BJ (cell line): ENCODE data around the gene ITPKB. TPM values are rescaled to one million over a fixed set of nuclear protein-coding genes. Genes with fewer than 3 reads are reported as not detected.

Source experiments
- CTCF ChIA-PET: fragments of 350-600 bp; formaldehyde crosslinking; extraction: SDS; loops from one replicate; lab custom pipeline; 2021; ENCODE audit warnings: antibody characterized with exemption, inconsistent platforms; lab: Yijun Ruan, JAX
- POLR2A ChIA-PET: fragments of 300-600 bp; sonication (Branson Sonifier 250); formaldehyde crosslinking; extraction: SDS; loops from one replicate; lab custom pipeline; 2021; ENCODE audit warnings: antibody characterized with exemption; lab: Charles Lee
- DNase-seq: peaks from one replicate; pipeline ENCODE4 v3.0.0-alpha.2; 2011; ENCODE audit warnings: low read depth
- H3K27me3 ChIP-seq: 2 replicates; pipeline ENCODE4 v1.6.0; 2011; ENCODE audit warnings: low read length; ENCODE audit not compliant: control insufficient read depth, insufficient read depth
- H3K36me3 ChIP-seq: 2 replicates; pipeline ENCODE4 v1.5.1; 2011; ENCODE audit warnings: low read length; ENCODE audit not compliant: control insufficient read depth, insufficient read depth
- H3K4me3 ChIP-seq: 2 replicates; pipeline ENCODE4 v1.5.1; 2011; ENCODE audit warnings: low read depth, mild to moderate bottlenecking, control low read depth, low read length
- CTCF ChIP-seq: IDR thresholded peaks from 2 replicates; pipeline ENCODE4 v1.5.1; 2011; ENCODE audit warnings: low read depth, mild to moderate bottlenecking, control low read depth, inconsistent platforms, low read length, moderate library complexity; ENCODE audit not compliant: insufficient read depth
- polyA plus RNA-seq: library from polyadenylated mRNA; depleted of rRNA; stranded (reverse); fragments of >200 nt; gene quantifications from 2 replicates; pipeline ENCODE4 v1.2.3, GENCODE V29; 2011

ITPKB gene
- polyA plus RNA-seq, 1 experiment, result 1.4 TPM

DNA sequence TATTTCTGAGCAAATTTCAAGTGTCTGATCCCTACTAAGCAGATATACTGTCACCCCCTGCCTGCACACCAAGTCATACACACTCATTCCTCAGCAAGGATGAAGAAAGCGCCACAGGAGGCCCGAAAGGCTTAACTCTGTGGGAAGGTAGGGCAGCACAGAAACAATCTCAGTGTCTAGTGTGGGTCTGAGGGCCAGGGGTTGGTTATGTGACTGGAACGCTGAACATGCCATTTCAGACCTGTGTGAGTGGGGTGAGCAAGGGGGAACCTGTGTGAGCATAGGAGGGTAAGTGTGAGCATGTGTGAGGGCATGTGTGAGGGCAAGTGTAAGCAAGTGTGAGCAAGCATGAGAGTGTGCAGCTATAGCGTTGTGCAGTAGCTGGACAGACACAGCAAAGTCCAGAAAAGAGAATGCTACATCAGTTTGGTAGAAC is 6.2 kb downstream of the ITPKB start:
- no peak for DNase-seq
- ChIA-PET CTCF (interaction anchor here (0.7 kb wide), 1 partner anchor 9 kb away, joined by 3 read pairs; no protein-coding TSS in a partner anchor), POLR2A (interaction anchor here (0.6 kb wide), 1 partner anchor 688 kb away, joined by 4 read pairs; no protein-coding TSS in a partner anchor)
- Histone ChIP-seq H3K27me3 (no peaks in the 10 kb centered on the region), H3K4me3 (no peak overlapping the region), H3K36me3 (peaks cover 7% of the 10 kb centered on the region)
- TF ChIP-seq CTCF, result no peak

DNA sequence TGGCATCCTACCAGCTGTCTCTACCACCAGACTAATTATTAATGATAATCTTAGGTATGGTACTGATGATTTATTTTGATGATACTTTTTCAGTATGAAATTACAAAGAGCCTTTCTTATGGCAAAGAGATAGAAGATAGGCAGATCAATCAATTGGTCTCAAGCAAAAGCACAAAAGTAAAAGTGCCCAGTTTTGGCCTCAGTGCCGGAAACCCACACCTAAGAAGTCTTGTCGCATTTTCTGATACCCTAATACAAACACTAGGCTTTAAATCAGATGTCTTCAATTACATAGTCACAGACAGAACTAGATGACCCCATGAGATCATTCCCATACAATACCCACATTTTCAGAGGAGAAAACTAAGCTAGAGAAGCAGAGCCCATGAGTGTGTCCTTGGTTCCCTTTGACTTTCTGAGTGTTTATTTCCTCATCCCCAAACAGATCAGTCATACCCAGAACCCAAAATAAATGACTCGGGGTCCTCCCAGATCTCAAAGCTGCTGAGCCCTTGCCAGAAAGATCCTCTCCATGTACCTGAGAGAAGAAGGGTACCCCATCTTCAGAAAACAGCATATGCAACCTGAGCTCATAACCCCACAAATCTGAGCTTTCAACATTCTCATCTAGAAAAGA is 7.7 kb downstream of the ITPKB start:
- no peak for TF ChIP-seq CTCF
- Histone ChIP-seq H3K27me3 (no peaks in the 10 kb centered on the region), H3K4me3 (no peak overlapping the region), H3K36me3 (peaks cover 7% of the 10 kb centered on the region)
- POLR2A ChIA-PET, result interaction anchor here (0.5 kb wide), 1 partner anchor 65 kb away, joined by 3 read pairs; no protein-coding TSS in a partner anchor
- CTCF ChIA-PET, result interaction anchor here (0.7 to 1.1 kb wide), 2 partner anchors 19 to 27 kb away, joined by 3 read pairs; no protein-coding TSS in a partner anchor
- DNase-seq, result no peak

DNA sequence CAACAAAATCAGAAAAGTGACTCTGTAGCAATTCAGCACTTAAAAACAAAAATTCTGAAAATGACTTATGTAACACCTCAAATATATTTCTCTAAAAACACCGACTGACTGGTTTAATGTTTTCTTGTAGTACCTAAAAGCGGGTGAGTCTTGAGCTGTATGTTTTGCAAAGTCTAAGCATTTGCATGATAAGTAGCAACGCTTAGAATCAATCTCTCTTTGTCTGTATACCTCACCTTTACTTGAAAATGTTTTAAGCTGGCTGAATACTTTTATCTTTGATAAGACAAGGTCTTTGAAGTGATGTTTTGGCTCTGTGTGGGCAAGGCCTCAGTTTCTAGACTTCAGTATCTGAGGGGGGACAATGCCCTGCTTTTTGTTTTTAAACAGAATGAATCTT is 8.2 kb downstream of the ITPKB start:
- TF ChIP-seq CTCF, result no peak
- no peak for DNase-seq
- ChIA-PET POLR2A (interaction anchor here (0.5 kb wide), 1 partner anchor 66 kb away, joined by 3 read pairs; no protein-coding TSS in a partner anchor), CTCF (no interaction called here)
- Histone ChIP-seq H3K4me3 (no peak overlapping the region), H3K27me3 (no peaks in the 10 kb centered on the region), H3K36me3 (peaks cover 5% of the 10 kb centered on the region; the same call in 1 of the 2 replicates)

DNA sequence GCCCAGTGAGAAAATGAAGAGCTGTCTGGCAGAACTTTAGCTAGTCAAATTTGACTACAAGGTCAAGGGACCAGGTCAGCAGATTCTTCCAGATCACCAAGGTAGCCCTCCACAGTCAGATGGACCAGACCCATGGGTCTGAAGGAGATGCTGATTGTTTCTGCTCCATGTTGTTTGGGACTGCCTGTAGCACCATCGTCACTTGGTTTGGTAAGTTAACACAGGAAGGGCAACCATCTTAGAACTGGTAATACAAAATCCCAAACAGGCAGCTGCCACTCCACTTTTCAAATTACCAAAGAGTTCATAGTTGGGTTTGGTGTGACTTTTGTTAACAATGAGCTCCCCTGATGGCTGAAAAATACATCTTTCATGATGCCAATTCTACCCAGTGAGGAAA is 9.0 kb downstream of the ITPKB start:
- no peak for DNase-seq

More for the DNA sequence above, 9.0 kb downstream of the ITPKB start:
- Histone ChIP-seq H3K27me3 (no peaks in the 10 kb centered on the region), H3K36me3 (0 out of 2 replicates have a peak, but pooled peaks cover 2% of the 10 kb centered on the region), H3K4me3 (no peak overlapping the region)
- CTCF ChIA-PET, result no interaction called here
- no peak for TF ChIP-seq CTCF
- POLR2A ChIA-PET, result no interaction called here
